Erythroblast (primary cell): ENCODE measurements around the gene CDA.
"Not testable (repeated sequence)": the region's sequence is repeated elsewhere in the genome, so short reads cannot be mapped to it uniquely, and the experiment has no call there.

Experiments
- DNase-seq, 2 experiments: peaks; one replicate each; lab custom pipeline; 2025; lab: John Stamatoyannopoulos, UW
- GATA1 ChIP-seq: IDR thresholded peaks from 2 replicates; pipeline ENCODE4 v1.6.1; 2011; ENCODE audit warnings: low read depth, mild to moderate bottlenecking, control low read depth, low read length, moderate library complexity
- POLR2A ChIP-seq: IDR thresholded peaks from 2 replicates; pipeline ENCODE4 v1.6.1; 2011; ENCODE audit warnings: mild to moderate bottlenecking, low read length

The CDA gene

DNA sequence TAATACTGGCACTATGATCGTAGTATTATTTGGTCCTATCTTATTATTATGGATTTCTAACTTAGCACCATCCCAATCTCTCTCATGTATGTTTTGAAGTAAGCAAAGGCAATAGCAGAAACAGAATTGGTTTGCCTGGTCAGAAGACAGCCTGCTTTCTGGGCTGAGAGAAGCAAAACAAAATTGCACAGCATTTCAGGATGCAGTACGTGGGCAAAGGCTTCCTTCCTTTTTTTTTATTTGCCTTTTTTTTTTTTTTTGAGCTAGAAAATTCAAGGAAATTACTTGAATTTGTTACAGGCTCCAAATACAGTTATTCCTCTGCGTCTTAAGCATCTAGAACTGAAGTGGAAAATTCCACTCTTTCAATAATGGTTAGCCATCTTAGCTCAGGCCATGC lies 8.8 kb downstream of the CDA start:
- no peak for TF ChIP-seq GATA1
- no peak for TF ChIP-seq POLR2A
- DNase-seq: no peak

DNA sequence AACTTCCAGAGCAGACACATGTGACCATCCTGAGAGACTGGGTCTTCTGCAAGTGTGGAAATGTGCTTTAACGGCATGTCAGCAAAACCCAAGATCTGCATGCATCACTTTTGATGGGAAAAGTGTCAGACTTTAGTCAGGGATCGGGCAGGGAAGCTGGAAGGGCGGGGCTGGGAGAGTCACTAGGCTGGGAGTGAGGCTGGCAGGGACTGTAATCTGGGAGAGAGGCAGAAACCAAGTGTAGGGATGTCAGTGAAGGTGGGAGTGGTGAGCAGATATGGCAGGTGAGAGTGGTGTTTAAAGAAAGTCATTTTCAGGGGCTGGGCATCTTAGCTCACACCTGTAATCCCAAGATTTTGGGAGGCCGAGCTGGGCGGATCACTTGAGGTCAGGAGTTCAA lies 11.3 kb downstream of the CDA start:
- TF ChIP-seq POLR2A: no peak
- no peak for TF ChIP-seq GATA1
- DNase-seq: no peak

DNA sequence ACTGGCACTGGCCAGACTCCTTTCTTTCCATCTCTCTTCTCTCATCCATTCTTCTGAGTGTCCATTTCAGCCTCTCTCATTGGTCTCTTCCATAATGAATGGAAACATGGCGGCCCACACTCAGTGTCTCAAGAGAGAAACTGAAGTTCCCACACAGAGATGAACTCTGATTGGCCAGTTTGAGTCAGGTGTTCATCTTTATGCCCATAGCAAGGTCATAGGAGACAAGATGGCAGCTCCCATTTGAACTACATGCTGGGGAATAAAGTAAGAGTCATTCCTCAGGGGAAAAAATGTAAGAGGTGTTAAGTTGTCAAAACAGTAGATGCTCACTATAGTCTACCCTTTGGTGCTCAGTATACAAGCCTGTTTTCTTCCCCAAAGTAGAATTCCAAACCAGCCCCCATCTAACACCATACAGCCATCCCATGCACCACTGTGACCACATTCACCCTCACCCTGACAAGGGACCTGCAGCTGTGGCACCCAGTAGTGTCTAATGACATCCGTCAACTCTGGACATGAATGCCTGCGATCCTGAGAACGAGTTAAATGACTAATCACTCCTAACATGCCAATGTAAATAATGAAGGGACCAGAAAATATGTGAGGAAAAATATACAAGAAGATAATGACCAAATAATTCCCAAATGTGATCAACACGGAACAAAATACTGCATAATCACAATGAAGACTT lies 12.4 kb downstream of the CDA start:
- TF ChIP-seq GATA1 (no peak), POLR2A (no peak)
- no peak for DNase-seq

DNA sequence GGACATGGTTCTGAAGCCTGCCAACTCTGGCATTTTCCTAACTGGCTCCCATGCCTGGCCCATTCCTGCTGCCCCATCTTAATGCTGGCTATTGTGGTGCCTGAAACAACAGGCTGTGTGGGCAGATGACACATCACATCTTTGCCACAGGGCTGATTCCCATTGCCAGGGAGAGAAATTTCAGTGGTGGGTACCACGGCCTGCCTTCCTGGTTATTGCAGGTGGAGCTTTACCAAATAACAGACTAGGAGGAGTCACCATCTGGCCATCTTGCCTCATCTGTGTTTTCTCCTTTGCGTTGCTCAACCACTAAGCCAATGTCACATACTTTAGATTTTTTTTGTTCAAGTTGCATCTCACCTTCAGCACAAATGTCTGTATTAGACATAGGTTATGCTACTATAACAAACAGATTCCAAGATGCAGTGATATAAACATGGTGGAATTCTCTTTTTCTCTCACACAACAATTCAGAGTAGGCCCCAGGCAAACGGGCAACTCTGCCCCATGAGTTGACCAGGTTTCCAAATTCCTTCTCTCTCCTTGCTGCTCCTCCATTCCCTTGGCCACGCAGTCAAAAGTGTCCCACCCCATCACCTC lies 14.1 kb downstream of the CDA start:
- DNase-seq: no peak
- TF ChIP-seq GATA1 (no peak), POLR2A (no peak)

DNA sequence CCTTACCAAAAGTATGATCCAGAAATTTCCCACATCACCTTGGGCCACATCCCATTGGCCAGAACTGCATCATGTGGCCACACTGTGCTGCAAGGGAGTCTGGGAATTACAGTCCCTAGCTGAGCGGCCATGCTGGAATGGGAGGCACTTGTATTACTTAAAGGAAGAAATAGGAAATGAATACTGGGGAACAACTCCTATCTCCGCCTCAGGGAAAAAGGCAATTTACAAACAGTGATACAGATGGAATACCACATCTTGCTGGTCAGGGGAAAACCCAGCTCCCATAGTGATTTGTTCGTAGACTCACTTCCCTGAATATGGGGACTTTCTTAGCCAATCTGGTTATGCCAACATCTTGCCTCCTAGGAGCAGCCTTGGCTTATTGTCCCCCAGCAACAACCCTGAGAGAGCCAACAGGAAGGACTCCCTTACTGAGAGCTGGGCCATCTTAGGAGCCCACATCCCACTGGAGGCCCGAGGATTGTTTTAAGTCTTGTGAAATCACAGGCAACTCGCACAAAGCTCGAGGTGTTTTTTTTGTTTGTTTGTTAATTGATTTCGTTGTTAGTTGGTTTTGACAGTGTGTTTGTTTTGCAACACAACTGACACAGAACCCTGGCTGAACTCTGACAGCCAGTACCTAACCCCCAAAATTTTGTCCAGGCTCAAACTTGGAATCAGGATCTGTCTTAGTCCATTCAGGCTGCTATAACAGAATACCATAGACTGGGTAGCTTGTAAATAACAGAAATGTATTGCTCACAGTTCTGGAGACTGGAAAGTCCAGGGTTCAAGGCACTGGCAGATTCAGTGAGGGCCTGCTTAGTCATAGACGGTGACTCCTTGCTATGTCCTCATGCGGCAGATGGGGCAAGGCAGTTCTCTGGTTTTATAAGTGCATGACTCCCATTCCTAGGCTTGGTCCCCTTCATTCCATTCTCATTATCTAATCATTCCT lies 14.9 kb downstream of the CDA start:
- no peak for DNase-seq
- no peak for TF ChIP-seq POLR2A
- TF ChIP-seq GATA1: no peak

DNA sequence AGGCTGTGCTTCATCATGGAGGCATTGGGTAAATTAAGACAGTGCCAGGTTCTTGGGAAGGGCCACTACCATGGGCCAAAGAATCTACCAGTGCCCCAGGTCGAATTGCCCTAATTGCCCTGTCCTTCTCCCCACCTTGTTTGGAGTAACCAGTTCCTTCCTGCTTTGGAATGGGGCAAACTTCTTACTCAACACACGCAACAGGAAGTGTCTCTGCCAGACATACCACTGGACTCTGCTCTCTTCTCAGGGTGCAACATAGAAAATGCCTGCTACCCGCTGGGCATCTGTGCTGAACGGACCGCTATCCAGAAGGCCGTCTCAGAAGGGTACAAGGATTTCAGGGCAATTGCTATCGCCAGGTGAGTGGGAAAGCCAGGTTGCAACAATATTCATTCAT lies 15.8 kb downstream of the CDA start:
- TF ChIP-seq GATA1 (no peak), POLR2A (no peak)
- DNase-seq: no peak

DNA sequence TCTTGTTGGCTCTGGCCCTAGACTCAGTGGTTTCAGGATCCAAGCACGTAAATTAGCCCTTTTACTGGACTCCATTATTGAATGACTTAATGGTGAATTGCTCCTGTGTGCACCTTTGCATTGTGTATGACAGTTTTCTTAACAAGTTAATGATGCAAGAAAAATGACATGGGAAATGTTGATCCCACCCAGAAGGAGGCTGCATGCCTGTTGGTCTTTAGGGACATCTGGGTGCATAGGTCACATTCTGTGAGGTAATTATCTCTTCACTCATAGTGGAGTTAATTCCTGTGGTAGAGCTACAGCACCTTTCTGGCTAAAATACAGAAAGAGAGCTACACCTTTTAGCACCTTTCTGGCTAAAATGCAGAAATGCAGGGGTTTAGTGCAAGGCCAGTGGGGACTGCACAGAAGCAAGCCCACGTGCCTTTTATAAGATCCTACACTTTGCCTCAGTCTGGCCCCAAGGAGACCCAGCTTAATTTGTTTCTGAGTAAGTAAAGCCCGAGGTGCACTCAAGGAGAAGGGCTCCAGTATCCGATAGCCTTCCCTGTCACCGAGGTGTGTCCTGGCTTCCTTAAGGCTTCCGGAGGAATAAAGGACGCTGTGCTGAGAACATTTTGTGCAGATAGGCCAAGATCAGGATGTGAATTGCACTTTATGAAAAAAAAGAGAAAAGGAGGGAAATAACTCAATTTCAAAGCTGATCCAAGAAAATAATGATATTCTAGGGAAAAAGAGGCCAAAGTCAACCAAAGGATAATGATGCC lies 18.1 kb downstream of the CDA start:
- not testable (repeated sequence) for DNase-seq

DNA sequence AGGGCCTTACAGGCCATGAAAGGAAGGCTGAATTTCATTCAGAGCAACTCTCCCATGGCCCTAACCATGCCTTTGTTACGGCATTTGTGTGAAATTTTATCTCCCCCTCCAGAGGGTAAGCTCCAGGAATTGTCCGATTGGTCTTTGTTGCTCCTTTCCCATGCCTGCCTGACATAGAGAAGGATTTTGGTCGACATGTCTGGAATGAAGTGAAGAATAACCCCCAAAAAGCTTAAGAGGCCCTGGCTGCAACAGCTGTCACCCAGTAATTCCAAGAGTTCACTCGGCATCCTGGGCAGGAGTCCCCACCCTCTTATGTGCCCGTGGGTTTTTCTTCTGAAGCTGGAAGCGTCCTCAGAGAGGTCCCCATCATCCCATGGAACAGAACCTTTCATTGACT lies 20.6 kb downstream of the CDA start:
- TF ChIP-seq POLR2A (no peak), GATA1 (no peak)
- no peak for DNase-seq

DNA sequence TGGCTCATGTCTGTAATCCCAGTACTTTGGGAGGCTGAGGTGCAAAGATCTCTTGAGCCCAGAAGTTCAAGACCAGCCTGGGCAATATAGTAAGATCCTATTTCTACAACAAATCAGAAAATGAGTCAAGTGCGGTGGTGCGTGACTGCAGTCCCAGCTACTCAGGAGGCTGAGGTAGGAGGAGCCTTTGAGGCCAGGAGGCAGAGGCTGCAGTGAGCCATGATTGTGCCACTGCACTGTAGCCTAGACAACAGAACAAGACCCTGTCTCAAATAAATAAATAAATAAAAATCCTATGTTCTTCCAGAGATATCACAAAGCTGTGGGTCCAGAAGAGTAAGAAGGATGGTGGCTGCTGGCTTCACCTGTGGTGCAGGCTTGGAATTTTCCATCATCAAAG lies 22.1 kb downstream of the CDA start:
- TF ChIP-seq GATA1 (no peak), POLR2A (no peak)
- DNase-seq: no peak

DNA sequence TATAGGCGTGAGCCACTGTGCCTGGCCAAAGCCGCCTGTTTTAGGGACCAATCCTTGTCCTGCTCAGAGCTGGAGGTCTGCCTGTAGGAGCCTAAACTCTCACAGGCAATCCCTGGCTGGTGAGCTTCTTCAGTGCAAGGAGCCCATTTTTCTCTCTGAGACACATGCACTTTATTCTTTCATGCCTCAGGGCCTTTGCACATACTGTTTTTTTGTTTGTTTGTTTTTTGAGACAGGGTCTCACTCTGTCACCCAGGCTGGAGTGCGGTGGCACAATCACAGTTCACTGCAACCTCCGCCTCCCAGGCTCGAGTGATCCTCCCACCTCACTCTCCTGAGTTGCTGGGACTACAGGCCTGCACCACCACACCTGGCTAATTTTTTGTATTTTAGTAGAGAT lies 22.8 kb downstream of the CDA start:
- TF ChIP-seq POLR2A (no peak), GATA1 (no peak)
- no peak for DNase-seq

DNA sequence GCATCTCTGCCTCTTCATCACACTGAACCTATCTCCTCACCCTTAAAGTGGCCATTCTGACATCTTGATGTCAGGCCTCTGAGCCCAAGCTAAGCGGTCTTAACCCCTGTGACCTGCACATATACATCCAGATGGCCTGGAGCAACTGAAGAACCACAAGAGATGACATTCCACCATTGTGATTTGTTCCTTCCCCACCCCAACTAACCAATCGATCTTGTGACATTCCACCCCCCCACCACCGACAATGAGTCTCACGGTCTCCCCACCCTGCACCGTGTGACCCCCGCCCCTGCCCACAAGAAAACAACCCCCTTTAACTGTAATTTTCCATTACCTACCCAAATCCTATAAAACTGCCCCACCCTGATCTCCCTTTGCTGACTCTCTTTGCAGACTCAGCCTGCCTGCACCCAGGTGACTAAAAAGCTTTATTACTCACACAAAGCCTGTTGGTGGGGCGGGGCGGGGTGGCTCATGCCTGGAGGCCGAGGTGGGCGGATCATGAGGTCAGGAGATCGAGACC lies 23.4 kb downstream of the CDA start:
- TF ChIP-seq POLR2A (no peak), GATA1 (no peak)

DNA sequence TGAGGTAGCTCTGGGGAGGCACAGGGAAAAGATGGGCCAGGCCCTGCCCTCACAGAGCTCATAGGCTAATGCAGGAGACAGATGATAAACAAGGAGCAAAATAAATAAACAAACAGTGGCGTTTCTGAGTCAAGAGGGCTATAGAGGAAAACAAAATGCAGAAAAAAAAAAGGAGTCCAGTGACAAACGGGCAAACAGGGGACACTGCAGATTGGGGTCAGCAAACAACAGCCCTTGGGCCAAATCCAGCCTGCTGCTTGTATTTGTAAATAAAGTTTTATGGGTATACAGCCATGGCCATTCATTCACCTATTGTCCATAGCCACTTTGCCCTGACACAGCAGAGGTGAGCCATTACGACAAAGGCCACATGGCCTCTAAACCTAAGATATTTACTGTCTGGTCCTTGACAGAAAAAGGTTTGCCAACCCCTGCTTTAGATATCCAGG lies 25.3 kb downstream of the CDA start:
- TF ChIP-seq POLR2A (no peak), GATA1 (no peak)
- no peak for DNase-seq

More for the DNA sequence above, 23.4 kb downstream of the CDA start:
- no peak for DNase-seq
